GM18951 (cell line): ENCODE data around the gene COIL.

ENCODE experiments used
- POLR2A ChIP-seq: IDR thresholded peaks from 4 replicates; pipeline ENCODE4 v1.6.1; 2011; ENCODE audit warnings: mild to moderate bottlenecking; ENCODE audit not compliant: insufficient read length, insufficient read depth; ENCODE audit errors: extremely low read depth
- in situ Hi-C: fragments of 300-500 bp; cut with MboI; formaldehyde crosslinking; loops from one replicate; pipeline ENCODE4 v1.12.0; 2022; ENCODE audit warnings: low sequenced_read_pairs, mixed read lengths, inconsistent platforms; ENCODE audit not compliant: unreplicated experiment

The COIL gene

GRCh38 chr17:56937687-56938086, 23.2 kb downstream of the COIL start:
- TF ChIP-seq POLR2A, result no peak
- in situ Hi-C loops, result loop anchor here (5.0 kb wide), 1 partner anchor 120 kb away; no protein-coding TSS in a partner anchor

DNA sequence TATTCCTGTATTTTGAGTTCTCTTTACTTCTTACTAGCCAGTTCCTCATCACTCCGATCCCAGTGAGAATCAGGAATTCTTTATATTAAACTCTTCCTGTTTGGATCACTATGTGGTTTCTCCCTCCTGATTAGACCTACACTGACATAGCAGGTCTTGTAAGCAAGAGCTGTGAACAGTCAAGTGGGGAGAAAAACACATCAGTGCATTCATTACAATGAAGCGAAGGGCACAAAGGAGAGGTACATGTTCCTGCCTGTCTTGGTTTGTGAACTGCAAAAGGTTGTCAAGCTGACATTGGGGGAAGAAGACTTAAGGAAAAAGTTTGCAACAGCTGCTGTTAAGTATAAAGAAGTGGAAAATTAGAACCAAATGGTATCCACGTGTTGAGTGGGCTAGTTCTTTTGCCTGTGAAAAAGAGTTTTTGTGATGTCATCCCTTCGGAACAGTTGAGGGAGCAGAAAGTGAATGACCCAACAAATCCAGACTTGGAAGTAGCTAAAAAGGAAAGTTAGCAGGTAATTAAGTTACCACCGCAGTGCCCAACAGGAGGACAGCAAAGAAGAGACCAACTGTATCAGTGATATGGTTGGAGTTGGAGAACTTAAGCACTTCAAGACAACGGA, 24.0 kb downstream of the COIL start:
- in situ Hi-C loops, result loop anchor here (5.0 kb wide), 1 partner anchor 120 kb away; no protein-coding TSS in a partner anchor
- no peak for TF ChIP-seq POLR2A

- TF ChIP-seq POLR2A, result no peak
- in situ Hi-C loops, result loop anchor here (5.0 kb wide), 1 partner anchor 118 kb away; no protein-coding TSS in a partner anchor
Observed at GRCh38 chr17:56935461-56935860, 25.4 kb downstream of the COIL start.

DNA sequence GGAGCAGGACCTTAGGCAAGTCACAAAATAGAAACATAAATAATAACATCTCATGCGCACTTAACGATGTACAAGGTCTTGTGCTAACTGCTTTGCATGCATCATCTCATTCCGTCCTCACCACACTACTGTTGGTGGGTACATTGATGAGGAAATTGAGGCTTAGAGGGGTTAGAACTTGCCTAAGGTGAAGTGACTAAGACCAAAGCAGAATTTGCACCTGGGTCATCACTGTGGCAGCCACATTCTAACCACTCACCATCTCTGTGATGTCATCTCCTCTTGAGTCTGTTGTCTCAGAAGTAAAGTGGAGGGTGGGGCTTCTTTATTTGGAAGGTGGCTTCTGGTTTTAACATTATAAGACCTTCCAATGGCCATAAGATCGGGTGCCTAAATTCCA, 26.6 kb downstream of the COIL start:
- no peak for TF ChIP-seq POLR2A
- in situ Hi-C loops, result no loop called here

- no peak for TF ChIP-seq POLR2A
- in situ Hi-C loops, result no loop called here
Observed at GRCh38 chr17:56933868-56934267, 27.0 kb downstream of the COIL start.

- no peak for TF ChIP-seq POLR2A
- in situ Hi-C loops, result no loop called here
Observed at GRCh38 chr17:56933151-56933745, 27.6 kb downstream of the COIL start.

GRCh38 chr17:56930739-56931337, 30.0 kb downstream of the COIL start:
- in situ Hi-C loops, result no loop called here

DNA sequence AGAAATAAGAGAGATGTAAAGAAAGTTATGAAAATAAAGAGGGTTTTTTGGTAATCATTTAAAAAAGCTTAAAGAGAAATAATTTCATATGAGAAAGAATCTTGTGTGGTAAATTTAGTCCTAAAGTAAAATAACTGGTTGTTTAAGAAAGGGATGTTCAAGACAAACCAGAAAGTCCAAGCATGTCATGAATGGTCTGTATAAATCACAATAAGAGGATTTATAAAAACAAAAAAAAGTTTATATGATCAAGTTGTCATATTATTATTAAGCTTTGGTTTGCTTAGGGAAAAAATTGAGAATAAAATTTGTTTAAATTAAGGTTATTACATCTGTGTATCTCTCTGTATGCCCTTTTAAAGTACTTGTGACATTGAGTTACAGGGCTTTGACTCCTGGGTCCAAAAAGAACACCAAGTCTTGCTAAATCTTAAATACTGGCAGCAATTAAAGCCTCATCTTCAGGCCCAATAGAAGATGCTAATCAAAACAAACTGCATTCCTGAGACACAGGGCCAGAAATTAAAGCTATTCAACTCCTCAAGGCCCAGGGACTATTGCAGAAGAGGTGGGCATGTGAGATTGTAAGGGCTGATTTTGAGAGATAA, 31.4 kb downstream of the COIL start:
- in situ Hi-C loops, result no loop called here
- no peak for TF ChIP-seq POLR2A

More at GRCh38 chr17:56930739-56931337, 30.0 kb downstream of the COIL start:
- TF ChIP-seq POLR2A, result no peak

DNA sequence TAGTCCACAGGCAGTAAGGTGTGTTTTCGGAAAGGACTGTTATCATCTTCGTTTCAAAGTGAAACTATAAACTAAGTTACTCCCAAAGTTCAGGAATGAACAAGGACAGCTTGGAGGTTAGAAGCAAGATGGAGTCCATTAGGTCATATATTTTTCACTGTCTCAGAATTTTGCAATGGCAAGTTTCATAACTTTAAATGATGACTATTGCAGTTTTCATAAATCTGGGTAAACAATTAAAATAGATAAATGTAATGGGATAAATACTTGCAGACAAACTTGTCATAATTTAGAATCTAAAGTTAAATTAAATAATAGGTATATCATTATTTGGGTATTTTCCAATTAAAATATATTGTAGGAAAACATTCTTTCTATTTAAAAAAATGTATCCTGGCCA, 32.3 kb downstream of the COIL start:
- in situ Hi-C loops, result no loop called here

DNA sequence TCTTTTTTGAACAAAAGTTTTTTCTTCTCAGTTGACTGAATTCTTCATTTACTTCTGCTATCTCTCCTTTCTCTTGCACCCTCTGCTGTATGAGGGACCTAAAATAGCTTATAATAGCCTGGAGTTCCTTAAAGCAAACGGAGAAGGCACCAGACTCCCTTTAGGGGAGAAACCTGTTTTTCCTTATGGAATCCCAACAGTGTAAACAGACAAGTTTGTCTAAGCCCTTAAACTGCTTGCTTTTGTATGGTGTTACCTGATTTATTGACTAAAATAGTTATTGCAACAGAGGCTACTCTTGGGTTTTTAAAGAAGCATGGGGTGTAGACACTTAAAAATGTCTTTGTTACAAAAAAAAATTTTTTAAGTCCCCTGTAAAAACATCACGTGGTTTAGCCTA, 34.1 kb downstream of the COIL start:
- no peak for TF ChIP-seq POLR2A
- in situ Hi-C loops, result no loop called here

More for the DNA sequence above, 32.3 kb downstream of the COIL start:
- no peak for TF ChIP-seq POLR2A

DNA sequence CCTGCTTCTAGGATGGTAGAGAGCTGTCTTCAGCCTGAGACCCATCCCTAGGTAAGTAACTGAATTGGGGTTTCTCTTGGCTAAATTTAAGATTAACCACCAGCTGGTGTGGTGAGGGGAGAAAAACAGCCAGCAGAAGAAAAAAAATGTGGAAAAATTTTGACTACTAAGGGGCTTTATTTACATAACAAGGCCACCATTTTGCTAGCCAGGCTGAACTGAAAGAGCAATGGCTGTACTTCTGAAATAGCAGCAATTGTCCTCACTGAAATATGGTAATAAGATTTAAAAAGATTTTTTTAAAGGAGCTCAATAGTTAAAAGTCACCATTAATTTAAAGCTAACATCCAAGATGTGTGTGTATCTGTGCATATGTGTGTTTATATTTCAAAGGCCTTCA, 34.6 kb downstream of the COIL start:
- TF ChIP-seq POLR2A, result no peak
- in situ Hi-C loops, result no loop called here

GRCh38 chr17:56925088-56925487, 35.8 kb downstream of the COIL start:
- in situ Hi-C loops, result no loop called here
- no peak for TF ChIP-seq POLR2A

GRCh38 chr17:56919717-56920116, 41.1 kb downstream of the COIL start:
- in situ Hi-C loops, result no loop called here
- TF ChIP-seq POLR2A, result no peak
